Pulmonary artery endothelial cell (primary cell): ENCODE measurements around the gene OXT. TPM values are rescaled to one million over a fixed set of nuclear protein-coding genes. Genes with fewer than 3 reads are reported as not detected.
A peak's percentile ranks its signal among the peaks of the same experiment; 100 is the strongest.
"Not testable (repeated sequence)": the region's sequence is repeated elsewhere in the genome, so short reads cannot be mapped to it uniquely, and the experiment has no call there.

Source experiments
- DNase-seq: peaks from one replicate; pipeline ENCODE4 v3.0.0-alpha.2; 2011; ENCODE audit warnings: low read depth, low spot score
- total RNA-seq: library from RNA; depleted of rRNA; stranded (reverse); fragments of >200 nt; gene quantifications from 2 replicates; pipeline ENCODE4 v1.2.3, GENCODE V29; 2014

OXT gene
- total RNA-seq: not detected in 2 replicates

- DNase-seq: no peak
Observed at GRCh38 chr20:3071610-3072529, at the start of gene OXT. OXT (plus strand) TSS chr20:3071620; CDS start chr20:3071656, 36 bp downstream.

- no peak for DNase-seq
Observed at GRCh38 chr20:3021777-3022176, 49.6 kb upstream of the OXT start.

- DNase-seq: not testable (repeated sequence)
Observed at GRCh38 chr20:3022559-3023490, 48.6 kb upstream of the OXT start.

- no peak for DNase-seq
Observed at GRCh38 chr20:3027987-3028386, 43.4 kb upstream of the OXT start.

- DNase-seq: no peak
Observed at GRCh38 chr20:3031524-3032147, 39.8 kb upstream of the OXT start.

GRCh38 chr20:3032624-3033023 lies 38.8 kb upstream of the OXT start:
- no peak for DNase-seq

- DNase-seq: no peak
Observed at GRCh38 chr20:3037654-3038053, 33.8 kb upstream of the OXT start.

DNA sequence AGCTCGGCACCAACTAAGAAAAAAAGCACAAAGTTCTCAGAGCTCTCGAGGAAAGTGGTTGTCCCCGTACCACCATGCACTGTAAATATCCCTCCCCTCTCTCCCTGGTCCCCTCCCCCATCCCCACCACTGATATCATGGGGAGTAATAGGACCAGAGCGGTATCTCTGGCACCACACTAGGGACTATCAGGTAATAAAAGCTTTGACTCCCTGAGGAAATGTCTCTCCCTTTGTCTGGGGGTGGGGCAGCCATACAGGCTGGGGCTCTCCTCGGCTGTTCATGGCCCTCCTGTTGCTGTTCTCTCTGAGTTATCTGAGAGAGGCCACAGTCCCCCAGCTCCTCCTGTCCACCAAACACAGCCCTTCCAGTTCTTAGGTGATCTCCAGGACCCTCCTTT lies 33.0 kb upstream of the OXT start:
- no peak for DNase-seq

DNA sequence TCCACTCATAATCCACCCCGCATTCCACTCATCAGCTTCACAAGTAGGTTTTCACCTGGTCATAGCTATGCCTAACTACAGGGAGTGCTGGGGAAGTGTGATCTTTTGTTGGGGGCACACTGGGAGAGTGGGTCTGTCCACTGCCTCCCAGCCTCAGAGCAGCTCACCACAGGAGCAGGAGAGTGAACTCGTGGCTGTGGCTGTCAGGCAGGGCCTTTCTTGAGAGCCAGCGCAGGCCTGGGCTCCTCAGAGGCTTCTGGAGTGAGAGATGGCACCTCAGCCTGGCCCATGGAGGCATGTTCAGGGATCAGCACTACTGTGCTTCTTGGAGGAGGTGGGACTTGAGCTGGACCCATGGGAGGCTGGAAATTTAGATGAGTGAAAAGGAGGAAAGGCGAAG lies 32.0 kb upstream of the OXT start:
- no peak for DNase-seq

DNA sequence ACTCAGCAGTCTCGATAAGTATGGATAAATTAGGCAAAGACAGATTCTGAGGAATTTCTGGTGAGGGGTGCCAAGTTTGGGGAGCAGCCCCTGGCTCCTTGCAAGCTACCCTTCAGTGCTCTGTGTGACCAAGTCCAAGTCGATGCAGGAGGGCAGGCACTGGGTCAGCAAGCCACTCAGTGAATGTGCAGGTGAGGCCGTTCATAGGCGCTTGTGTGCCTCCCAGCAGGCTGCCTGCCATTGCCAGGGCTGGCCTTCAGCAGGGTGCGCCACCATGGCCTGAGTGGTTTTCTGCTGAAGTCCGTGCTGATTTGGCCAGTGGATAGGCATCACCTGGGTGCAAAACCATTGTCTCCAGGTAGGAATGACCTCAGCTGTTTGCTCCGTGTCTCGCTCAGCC lies 31.3 kb upstream of the OXT start:
- no peak for DNase-seq

GRCh38 chr20:3041854-3042409 lies 29.5 kb upstream of the OXT start:
- no peak for DNase-seq

DNA sequence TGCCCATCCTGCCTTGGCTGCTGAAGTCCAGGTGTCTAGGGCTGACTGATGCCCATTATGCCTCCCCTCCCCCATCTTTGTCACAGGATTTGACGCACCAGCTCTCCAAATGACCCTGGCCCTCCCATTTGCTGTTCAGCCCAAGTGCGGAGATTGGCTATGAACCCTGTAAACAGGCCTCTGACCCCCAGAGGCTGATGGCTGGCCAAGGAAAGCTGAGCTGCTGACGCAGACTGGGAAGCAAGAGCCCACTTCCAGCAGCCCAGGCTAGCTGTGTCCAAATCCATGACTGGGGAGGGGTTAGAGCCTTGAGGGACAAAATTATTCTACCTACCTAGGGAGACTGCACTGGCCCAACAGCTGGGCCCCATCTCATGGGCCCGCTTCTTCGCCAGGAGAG lies 28.8 kb upstream of the OXT start:
- no peak for DNase-seq

DNA sequence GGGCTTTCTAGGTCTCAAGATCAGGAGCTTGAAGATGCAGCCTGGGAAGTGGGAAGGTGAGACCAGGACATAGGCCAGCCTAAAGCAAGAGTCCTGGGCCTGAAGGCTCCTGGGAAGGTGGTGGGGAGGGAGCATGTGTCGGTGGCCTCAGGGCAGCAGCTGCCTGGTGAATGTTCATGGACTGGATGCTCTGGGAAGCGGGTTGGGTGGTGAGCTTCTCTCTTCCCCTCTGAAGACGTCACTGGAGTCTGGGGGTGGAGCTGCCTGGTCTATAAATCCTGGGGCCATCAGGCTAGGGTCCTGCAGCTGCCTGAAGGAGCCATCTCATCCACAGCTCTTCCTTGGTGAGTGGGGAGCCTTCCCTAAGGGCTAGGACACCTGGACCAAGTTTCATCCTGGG lies 28.1 kb upstream of the OXT start, which contains the start of gene GNRH2:
Gene GNRH2 (plus strand): TSS at position 301 of the 400 bp plus-strand sequence. CDS start 793 bp downstream, outside the sequence.
- no peak for DNase-seq

DNA sequence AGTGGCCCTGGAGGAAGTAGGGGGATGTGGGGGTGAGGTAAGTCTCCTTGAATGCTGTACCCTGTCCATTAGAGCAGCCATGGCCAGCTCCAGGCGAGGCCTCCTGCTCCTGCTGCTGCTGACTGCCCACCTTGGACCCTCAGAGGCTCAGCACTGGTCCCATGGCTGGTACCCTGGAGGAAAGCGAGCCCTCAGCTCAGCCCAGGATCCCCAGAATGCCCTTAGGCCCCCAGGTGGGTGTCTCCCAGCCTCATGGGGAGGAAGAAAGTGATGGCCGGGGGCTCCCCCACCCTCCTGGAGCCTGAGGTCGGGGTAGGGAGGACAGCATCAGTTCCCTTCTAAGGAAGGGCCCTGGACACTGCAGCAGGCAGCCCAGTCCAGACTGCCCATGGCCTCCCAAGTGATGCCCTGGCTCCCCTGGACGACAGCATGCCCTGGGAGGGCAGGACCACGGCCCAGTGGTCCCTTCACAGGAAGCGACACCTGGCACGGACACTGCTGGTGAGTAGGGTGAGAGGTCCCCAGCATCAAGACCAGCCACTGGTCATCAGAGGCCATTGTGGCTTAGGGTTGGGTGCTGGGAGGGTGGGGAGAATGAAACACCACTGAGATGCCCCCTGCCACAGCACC lies 27.0 kb upstream of the OXT start:
- no peak for DNase-seq

GRCh38 chr20:3045042-3045815 lies 26.2 kb upstream of the OXT start:
- no peak for DNase-seq

DNA sequence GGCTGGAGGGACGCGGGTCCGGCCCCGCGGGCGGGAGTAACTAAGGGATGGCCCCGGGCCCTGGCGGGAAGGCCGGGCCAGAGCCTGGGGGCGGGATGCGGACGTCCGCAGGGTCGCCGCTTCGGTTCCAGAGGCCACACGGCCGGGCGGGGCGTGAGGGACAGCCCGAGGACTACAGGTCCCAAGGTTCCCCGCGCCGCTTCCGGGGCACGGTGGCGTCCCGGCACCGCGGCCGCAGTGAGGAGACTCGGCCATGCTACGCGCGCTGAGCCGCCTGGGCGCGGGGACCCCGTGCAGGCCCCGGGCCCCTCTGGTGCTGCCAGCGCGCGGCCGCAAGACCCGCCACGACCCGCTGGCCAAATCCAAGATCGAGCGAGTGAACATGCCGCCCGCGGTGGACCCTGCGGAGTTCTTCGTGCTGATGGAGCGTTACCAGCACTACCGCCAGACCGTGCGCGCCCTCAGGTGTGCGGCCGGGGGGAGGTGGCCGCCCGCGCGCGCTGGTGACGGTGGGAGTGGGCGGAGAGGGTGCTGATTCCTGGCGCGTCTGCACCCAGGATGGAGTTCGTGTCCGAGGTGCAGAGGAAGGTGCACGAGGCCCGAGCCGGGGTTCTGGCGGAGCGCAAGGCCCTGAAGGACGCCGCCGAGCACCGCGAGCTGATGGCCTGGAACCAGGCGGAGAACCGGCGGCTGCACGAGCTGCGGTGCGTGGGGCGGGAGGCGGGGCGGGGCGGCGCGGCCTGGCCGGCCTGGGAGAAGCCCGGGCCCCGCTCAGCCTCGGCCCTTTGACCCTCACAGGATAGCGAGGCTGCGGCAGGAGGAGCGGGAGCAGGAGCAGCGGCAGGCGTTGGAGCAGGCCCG lies 25.4 kb upstream of the OXT start, which contains the start of gene MRPS26:
Gene MRPS26 (plus strand): TSS at position 237 of the 861 bp plus-strand sequence. CDS start 17 bp downstream, at position 254.
- peak; percentile 52 for DNase-seq

DNA sequence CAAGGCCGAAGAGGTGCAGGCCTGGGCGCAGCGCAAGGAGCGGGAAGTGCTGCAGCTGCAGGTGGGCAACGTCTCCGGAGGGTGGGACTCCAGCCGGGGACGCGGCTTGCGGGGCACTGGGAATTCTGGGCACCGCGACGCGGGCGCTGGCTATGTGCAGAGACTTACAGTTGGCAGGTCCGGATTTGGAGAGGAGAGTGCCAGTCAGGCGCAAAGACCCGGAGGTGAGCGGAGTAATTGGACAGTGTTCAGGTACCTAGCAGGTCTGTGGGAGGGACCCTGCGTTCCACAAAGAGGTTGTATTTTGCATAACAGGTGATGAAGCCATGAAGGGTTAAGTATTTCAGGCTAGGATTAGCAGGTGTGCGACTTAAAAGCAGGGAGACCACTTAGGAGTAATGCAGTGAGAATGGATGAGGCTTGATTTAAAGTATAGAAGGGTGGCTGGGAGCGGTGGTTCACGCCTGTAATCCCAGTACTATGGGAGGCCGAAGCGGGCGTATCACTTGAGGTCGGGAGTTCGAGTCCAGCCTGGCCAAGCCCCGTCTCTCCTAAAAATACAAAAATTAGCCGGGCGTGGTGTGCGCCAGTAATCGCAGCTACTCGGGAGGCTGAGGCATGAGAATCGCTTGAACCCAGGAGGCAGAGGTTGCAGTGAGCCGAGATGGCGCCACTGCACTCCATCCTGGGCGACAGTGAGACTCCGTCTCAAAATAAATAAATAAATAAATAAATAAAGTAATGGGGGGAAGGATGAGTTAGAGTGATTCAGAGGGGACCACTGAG lies 24.6 kb upstream of the OXT start:
- DNase-seq: no peak
